ENCODE measurements around the gene PLCH1.
A peak's percentile ranks its signal among the peaks of the same experiment; 100 is the strongest.

PLCH1 gene

DNA sequence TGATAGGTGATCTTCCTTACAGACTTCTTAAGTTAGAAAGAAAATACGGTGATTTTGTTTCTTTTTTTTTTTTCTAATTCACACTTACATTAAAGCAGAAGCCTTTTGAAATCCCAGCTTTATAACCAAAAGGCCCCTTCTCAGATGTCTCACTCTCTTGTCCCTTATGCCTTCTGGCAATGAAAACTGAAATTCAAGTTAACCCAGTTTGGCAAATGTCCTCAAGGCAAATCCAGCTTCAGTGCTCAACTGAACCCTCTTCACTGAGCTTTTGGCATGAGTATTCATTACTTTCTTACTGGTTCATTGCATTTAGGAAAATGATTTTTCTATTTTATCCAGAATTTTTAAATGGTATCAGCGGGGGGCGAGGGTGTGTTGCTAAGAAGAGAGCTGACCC, 17.0 kb downstream of the PLCH1 start:
- Histone ChIP-seq H3K27ac (ENCODE audit: extremely low read depth, low read depth, low read length) (no peak overlapping the region), H3K9me3 (ENCODE audit: control insufficient read depth, insufficient read depth, low read depth, low read length) (no peaks in the 10 kb centered on the region), H3K36me3 (ENCODE audit: control insufficient read depth in 2 of 2, insufficient read depth in 1 of 2, low read length in 2 of 2) (no peaks in the 10 kb centered on the region; a peak in 1 of 3 replicates), H3K4me3 (ENCODE audit: low read depth, low read length) (no peak overlapping the region), H3K4me1 (ENCODE audit: control insufficient read depth, insufficient read depth, low read length) (no peaks in the 10 kb centered on the region)
- TF ChIP-seq KLF16 (tag by site-specific recombination; IDR thresholded peaks at IDR 0.05) (no peak), ZNF132 (tag by site-specific recombination; IDR thresholded peaks at IDR 0.05; ENCODE audit: borderline replicate concordance) (no peak), ZNF138 (tag by site-specific recombination; IDR thresholded peaks at IDR 0.05; ENCODE audit: borderline replicate concordance) (no peak), ZNF416 (tag by site-specific recombination; IDR thresholded peaks at IDR 0.05) (no peak), ZNF24 (tag by site-specific recombination; IDR thresholded peaks at IDR 0.05) (no peak), HOXA7 (CRISPR knock-in tag; IDR thresholded peaks at IDR 0.05; ENCODE audit: borderline replicate concordance) (no peak), ZBTB1 (tag by site-specific recombination; IDR thresholded peaks at IDR 0.05) (no peak), ZNF776 (tag by site-specific recombination; IDR thresholded peaks at IDR 0.05; ENCODE audit: borderline replicate concordance) (no peak), ZNF366 (tag by site-specific recombination; conservative IDR thresholded peaks at IDR 0.05) (no peak)
- CTCF ChIA-PET, result interaction anchor here (0.7 kb wide), 1 partner anchor 299 kb away, joined by 3 read pairs; no protein-coding TSS in a partner anchor
- POLR2A ChIA-PET, result no interaction called here

GRCh38 chr3:155714295-155714718, 30.6 kb downstream of the PLCH1 start:
- Histone ChIP-seq H3K9me3 (ENCODE audit: control insufficient read depth, insufficient read depth, low read depth, low read length) (no peaks in the 10 kb centered on the region), H3K27ac (ENCODE audit: extremely low read depth, low read depth, low read length) (no peak overlapping the region), H3K4me1 (ENCODE audit: control insufficient read depth, insufficient read depth, low read length) (no peaks in the 10 kb centered on the region), H3K36me3 (ENCODE audit: control insufficient read depth in 2 of 2, insufficient read depth in 1 of 2, low read length in 2 of 2) (no peaks in the 10 kb centered on the region), H3K4me3 (ENCODE audit: low read depth, low read length) (no peak overlapping the region)
- TF ChIP-seq ZNF324 (tag by site-specific recombination; IDR thresholded peaks at IDR 0.05) (no peak), KLF1 (tag by site-specific recombination; IDR thresholded peaks at IDR 0.05) (peak; percentile 48), SCRT1 (tag by site-specific recombination; IDR thresholded peaks at IDR 0.05; ENCODE audit: borderline replicate concordance) (no peak)
- ChIA-PET CTCF (no interaction called here), POLR2A (no interaction called here)

DNA sequence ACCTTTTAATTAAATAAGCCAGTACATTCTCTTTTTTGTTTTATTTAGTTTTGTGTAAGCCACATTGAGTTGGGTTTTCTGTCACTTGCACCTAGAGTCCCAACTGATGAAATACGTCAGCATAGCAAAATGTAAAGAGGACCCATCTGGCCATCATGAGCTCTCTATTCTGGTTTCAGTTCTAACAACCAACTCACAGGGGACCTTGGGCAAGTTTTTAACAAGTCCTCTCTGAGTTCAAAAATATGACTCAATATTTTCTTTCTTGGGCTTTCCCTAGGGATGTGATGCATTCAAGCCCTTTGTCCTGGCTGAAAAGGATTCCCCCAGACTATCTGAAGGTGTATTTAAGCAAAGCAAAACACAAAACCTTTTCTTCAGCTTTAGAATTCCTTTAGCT, 32.9 kb downstream of the PLCH1 start:
- ChIA-PET POLR2A (no interaction called here), CTCF (interaction anchor here (2.7 kb wide), 1 partner anchor 10 kb away, joined by 16 read pairs; no protein-coding TSS in a partner anchor)
- Histone ChIP-seq H3K27ac (ENCODE audit: extremely low read depth, low read depth, low read length) (no peak overlapping the region), H3K36me3 (ENCODE audit: control insufficient read depth in 2 of 2, insufficient read depth in 1 of 2, low read length in 2 of 2) (no peaks in the 10 kb centered on the region), H3K9me3 (ENCODE audit: control insufficient read depth, insufficient read depth, low read depth, low read length) (no peaks in the 10 kb centered on the region), H3K4me3 (ENCODE audit: low read depth, low read length) (no peak overlapping the region), H3K4me1 (ENCODE audit: control insufficient read depth, insufficient read depth, low read length) (no peaks in the 10 kb centered on the region)
- no peak for TF ChIP-seq BCL6B (tag by site-specific recombination; IDR thresholded peaks at IDR 0.05)
- no peak for TF ChIP-seq ZNF510 (tag by site-specific recombination; IDR thresholded peaks at IDR 0.05; ENCODE audit: insufficient replicate concordance)
- TF ChIP-seq ZNF544 (tag by site-specific recombination; IDR thresholded peaks at IDR 0.05), result no peak
- TF ChIP-seq MEIS1 (CRISPR knock-in tag; IDR thresholded peaks at IDR 0.05; ENCODE audit: borderline replicate concordance), result no peak
- TF ChIP-seq, protein P1, sequence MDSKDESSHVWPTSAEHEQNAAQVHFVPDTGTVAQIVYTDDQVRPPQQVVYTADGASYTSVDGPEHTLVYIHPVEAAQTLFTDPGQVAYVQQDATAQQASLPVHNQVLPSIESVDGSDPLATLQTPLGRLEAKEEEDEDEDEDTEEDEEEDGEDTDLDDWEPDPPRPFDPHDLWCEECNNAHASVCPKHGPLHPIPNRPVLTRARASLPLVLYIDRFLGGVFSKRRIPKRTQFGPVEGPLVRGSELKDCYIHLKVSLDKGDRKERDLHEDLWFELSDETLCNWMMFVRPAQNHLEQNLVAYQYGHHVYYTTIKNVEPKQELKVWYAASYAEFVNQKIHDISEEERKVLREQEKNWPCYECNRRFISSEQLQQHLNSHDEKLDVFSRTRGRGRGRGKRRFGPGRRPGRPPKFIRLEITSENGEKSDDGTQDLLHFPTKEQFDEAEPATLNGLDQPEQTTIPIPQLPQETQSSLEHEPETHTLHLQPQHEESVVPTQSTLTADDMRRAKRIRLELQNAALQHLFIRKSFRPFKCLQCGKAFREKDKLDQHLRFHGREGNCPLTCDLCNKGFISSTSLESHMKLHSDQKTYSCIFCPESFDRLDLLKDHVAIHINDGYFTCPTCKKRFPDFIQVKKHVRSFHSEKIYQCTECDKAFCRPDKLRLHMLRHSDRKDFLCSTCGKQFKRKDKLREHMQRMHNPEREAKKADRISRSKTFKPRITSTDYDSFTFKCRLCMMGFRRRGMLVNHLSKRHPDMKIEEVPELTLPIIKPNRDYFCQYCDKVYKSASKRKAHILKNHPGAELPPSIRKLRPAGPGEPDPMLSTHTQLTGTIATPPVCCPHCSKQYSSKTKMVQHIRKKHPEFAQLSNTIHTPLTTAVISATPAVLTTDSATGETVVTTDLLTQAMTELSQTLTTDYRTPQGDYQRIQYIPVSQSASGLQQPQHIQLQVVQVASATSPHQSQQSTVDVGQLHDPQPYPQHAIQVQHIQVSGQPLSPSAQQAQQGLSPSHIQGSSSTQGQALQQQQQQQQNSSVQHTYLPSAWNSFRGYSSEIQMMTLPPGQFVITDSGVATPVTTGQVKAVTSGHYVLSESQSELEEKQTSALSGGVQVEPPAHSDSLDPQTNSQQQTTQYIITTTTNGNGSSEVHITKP (tag by site-specific recombination; IDR thresholded peaks at IDR 0.05), result no peak
- no peak for TF ChIP-seq HOXA7 (CRISPR knock-in tag; IDR thresholded peaks at IDR 0.05; ENCODE audit: borderline replicate concordance)
- no peak for TF ChIP-seq ZNF146 (tag by site-specific recombination; IDR thresholded peaks at IDR 0.05)
- no peak for TF ChIP-seq ZNF335 (tag by site-specific recombination; conservative IDR thresholded peaks at IDR 0.05)
- no peak for TF ChIP-seq PRDM4 (tag by site-specific recombination; IDR thresholded peaks at IDR 0.05)
- TF ChIP-seq KLF9 (tag by site-specific recombination; IDR thresholded peaks at IDR 0.05; ENCODE audit: low read depth), result no peak
- no peak for TF ChIP-seq ZNF777 (tag by site-specific recombination; IDR thresholded peaks at IDR 0.05; ENCODE audit: borderline replicate concordance)
- no peak for TF ChIP-seq RBAK (tag by site-specific recombination; IDR thresholded peaks at IDR 0.05)
